ENCODE results near the gene PCGF1.
A peak's percentile ranks its signal among the peaks of the same experiment; 100 is the strongest.

DNA sequence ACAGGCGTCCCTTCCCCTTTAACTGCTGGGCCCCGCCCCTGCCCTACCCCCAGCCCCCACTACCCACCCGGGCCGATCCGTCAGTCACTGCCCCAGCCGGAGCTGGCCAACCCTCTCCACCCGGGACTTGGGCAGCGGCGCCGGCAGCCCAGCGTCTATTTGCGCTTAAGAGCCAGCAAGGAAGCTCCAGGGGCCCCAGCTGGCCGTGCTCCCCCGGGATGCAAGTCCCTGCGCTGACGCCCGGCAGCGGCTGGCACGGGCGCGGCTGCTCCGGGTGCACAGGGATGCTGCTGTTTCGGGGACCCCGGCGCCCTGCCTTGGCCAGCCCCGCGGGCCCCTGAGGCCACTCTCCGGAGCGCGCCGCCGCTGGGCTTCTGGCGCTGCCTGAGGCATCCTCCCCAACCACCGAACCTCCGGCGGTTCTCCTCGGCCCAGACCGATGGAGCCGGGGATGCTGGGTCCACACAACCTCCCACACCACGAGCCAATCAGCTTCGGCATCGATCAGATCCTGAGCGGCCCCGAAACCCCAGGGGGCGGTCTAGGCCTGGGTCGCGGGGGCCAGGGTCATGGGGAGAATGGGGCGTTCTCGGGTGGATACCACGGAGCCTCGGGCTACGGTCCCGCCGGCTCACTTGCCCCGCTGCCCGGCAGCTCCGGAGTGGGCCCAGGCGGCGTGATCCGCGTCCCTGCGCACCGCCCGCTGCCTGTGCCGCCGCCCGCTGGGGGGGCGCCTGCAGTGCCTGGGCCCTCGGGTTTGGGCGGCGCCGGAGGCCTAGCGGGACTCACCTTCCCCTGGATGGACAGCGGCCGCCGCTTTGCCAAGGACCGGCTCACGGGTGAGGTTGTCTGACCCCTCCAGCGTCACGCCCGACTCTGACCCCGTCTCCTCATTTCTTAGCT, 7.1 kb upstream of the PCGF1 start, which contains the start of gene TLX2:
- TF ChIP-seq, protein P1, sequence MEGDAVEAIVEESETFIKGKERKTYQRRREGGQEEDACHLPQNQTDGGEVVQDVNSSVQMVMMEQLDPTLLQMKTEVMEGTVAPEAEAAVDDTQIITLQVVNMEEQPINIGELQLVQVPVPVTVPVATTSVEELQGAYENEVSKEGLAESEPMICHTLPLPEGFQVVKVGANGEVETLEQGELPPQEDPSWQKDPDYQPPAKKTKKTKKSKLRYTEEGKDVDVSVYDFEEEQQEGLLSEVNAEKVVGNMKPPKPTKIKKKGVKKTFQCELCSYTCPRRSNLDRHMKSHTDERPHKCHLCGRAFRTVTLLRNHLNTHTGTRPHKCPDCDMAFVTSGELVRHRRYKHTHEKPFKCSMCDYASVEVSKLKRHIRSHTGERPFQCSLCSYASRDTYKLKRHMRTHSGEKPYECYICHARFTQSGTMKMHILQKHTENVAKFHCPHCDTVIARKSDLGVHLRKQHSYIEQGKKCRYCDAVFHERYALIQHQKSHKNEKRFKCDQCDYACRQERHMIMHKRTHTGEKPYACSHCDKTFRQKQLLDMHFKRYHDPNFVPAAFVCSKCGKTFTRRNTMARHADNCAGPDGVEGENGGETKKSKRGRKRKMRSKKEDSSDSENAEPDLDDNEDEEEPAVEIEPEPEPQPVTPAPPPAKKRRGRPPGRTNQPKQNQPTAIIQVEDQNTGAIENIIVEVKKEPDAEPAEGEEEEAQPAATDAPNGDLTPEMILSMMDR (IDR thresholded peaks at IDR 0.05; ENCODE audit: insufficient read depth, low read depth, low read length) = no peak
- peak; percentile 82 for TF ChIP-seq EZH2 (IDR thresholded peaks at IDR 0.05; ENCODE audit: insufficient read depth, low read length)
